Mucosa of stomach (tissue), 1 donor: ENCODE results near the gene TMOD1.

Experiments
- H3K27me3 ChIP-seq: one replicate; pipeline ENCODE4 v1.7.0; 2013; ENCODE audit warnings: mild to moderate bottlenecking, low read length; ENCODE audit not compliant: control insufficient read depth, insufficient read depth
- H3K36me3 ChIP-seq: one replicate; pipeline ENCODE4 v1.7.0; 2013; ENCODE audit warnings: low read length; ENCODE audit not compliant: control insufficient read depth, insufficient read depth
- H3K4me1 ChIP-seq: one replicate; pipeline ENCODE4 v1.7.0; 2013; ENCODE audit warnings: mild to moderate bottlenecking, low read length; ENCODE audit not compliant: control insufficient read depth, insufficient read depth
- H3K4me3 ChIP-seq: one replicate; pipeline ENCODE4 v1.7.0; 2013; ENCODE audit warnings: low read length
- H3K9ac ChIP-seq: one replicate; pipeline ENCODE4 v1.7.0; 2013; ENCODE audit warnings: mild to moderate bottlenecking, low read length, moderate library complexity
- H3K9me3 ChIP-seq: one replicate; pipeline ENCODE4 v1.7.0; 2013; ENCODE audit warnings: mild to moderate bottlenecking, low read length, moderate library complexity; ENCODE audit not compliant: control insufficient read depth
- donor health status: Pancreatic carcinoma.

The TMOD1 gene

DNA sequence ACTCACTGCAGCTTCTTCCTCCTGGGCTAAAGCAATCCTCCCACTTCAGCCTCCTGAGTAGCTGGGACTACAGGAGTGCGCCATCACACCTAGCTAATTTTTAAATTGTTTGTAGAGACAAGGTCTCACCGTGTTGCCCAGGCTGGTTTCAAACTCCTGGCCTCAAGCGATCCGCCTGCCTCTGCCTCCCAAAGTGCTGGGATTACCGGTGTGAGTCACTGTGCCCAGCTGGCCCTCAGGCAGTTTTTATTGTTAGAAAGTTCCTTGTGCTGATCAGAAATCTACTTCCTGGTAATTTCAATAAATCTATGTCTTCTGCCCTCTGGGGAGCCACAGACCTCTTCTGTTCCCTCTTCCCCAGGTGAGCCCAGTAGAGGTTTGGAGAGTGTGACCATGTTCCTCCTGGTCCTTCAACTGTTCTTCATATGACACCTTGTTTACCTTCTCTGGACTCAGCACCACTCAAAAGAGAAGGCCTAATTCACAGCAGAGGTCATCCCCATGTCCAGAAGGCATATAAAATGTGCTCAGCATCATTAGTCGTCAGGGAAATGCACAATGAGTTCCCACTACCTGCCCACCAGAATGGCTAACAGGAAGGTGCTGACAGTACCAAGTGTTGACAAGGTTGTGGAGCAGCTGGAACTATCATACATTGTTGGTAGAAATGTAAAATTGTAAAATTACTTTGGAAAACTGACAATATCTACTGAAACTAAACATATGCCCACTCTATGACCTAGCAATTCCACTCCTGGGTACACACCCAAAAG is 10.4 kb downstream of the TMOD1 start:
- H3K9me3 ChIP-seq: no peaks in the 10 kb centered on the region
- H3K27me3 ChIP-seq: no peaks in the 10 kb centered on the region
- H3K9ac ChIP-seq: no peak overlapping the region
- no peaks in the 10 kb centered on the region for H3K36me3 ChIP-seq
- no peak overlapping the region for H3K4me3 ChIP-seq
- H3K4me1 ChIP-seq: peaks cover 10% of the 10 kb centered on the region

GRCh38 chr9:97512966-97513560 is 11.6 kb downstream of the TMOD1 start:
- Histone ChIP-seq H3K27me3 (peaks cover 2% of the 10 kb centered on the region), H3K4me3 (no peak overlapping the region), H3K9me3 (no peaks in the 10 kb centered on the region), H3K36me3 (no peaks in the 10 kb centered on the region), H3K9ac (no peak overlapping the region), H3K4me1 (peaks cover 15% of the 10 kb centered on the region)

GRCh38 chr9:97514531-97514930 is 13.1 kb downstream of the TMOD1 start:
- Histone ChIP-seq H3K27me3 (peaks cover 2% of the 10 kb centered on the region), H3K4me1 (peaks cover 19% of the 10 kb centered on the region), H3K9ac (no peak overlapping the region), H3K4me3 (no peak overlapping the region), H3K36me3 (no peaks in the 10 kb centered on the region), H3K9me3 (no peaks in the 10 kb centered on the region)

GRCh38 chr9:97515662-97516061 is 14.2 kb downstream of the TMOD1 start:
- Histone ChIP-seq H3K9me3 (no peaks in the 10 kb centered on the region), H3K9ac (no peak overlapping the region), H3K4me3 (no peak overlapping the region), H3K4me1 (peaks cover 19% of the 10 kb centered on the region), H3K36me3 (no peaks in the 10 kb centered on the region), H3K27me3 (peaks cover 2% of the 10 kb centered on the region)

DNA sequence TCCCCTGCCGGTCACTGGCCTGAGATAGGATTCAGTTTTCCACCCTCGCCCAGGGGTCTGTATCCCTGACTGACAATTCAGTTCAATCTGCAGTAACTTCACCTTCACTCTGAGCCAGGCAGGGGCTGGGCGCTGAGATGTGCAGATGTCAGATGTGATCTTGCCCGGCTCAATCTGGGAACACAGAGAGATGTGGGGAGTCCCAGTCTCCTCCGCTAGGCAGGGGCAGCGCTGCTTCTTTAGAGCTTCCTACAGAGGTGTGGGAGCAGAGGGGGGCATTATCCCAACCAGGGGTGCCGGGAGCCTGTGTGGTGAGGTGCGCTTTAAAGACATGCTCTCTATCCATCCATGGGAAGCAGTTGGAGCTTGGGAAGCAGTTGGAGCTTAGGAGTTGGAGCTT is 14.6 kb downstream of the TMOD1 start:
- Histone ChIP-seq H3K27me3 (peaks cover 2% of the 10 kb centered on the region), H3K36me3 (no peaks in the 10 kb centered on the region), H3K9ac (no peak overlapping the region), H3K4me3 (no peak overlapping the region), H3K9me3 (no peaks in the 10 kb centered on the region), H3K4me1 (peaks cover 19% of the 10 kb centered on the region)

GRCh38 chr9:97517331-97518089 is 16.0 kb downstream of the TMOD1 start:
- H3K27me3 ChIP-seq: peaks cover 2% of the 10 kb centered on the region
- no peaks in the 10 kb centered on the region for H3K9me3 ChIP-seq
- no peak overlapping the region for H3K9ac ChIP-seq
- no peak overlapping the region for H3K4me3 ChIP-seq
- H3K36me3 ChIP-seq: no peaks in the 10 kb centered on the region
- H3K4me1 ChIP-seq: peaks cover 10% of the 10 kb centered on the region

- no peaks in the 10 kb centered on the region for H3K9me3 ChIP-seq
- no peak overlapping the region for H3K9ac ChIP-seq
- H3K4me1 ChIP-seq: peaks cover 10% of the 10 kb centered on the region
- H3K36me3 ChIP-seq: no peaks in the 10 kb centered on the region
- H3K4me3 ChIP-seq: no peak overlapping the region
- H3K27me3 ChIP-seq: peaks cover 2% of the 10 kb centered on the region
Observed at GRCh38 chr9:97518166-97518908, 16.9 kb downstream of the TMOD1 start.

DNA sequence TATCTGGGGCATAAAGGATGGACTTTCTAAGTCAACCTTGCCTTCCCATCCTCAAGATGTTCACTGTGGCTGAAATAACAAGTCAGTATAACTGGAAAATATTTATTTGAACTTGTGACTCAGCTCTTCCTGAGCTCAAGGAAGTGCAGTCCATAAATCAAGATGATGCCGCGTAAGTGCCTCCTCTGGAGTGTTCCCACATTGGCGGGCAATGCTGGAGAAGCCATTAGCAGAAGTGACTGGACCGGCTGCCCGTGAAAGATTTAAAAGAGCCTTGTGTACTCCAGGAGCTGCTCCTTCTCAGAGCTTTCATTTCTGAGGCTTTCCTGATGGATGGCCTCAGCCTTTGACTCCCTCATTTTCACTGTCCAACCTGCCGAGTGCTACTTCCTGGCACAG is 17.4 kb downstream of the TMOD1 start:
- H3K4me3 ChIP-seq: no peak overlapping the region
- no peaks in the 10 kb centered on the region for H3K36me3 ChIP-seq
- peaks cover 2% of the 10 kb centered on the region for H3K27me3 ChIP-seq
- H3K4me1 ChIP-seq: peaks cover 10% of the 10 kb centered on the region
- no peaks in the 10 kb centered on the region for H3K9me3 ChIP-seq
- H3K9ac ChIP-seq: no peak overlapping the region

- H3K4me1 ChIP-seq: peaks cover 10% of the 10 kb centered on the region
- no peaks in the 10 kb centered on the region for H3K36me3 ChIP-seq
- no peak overlapping the region for H3K9ac ChIP-seq
- peaks cover 2% of the 10 kb centered on the region for H3K27me3 ChIP-seq
- H3K4me3 ChIP-seq: no peak overlapping the region
- H3K9me3 ChIP-seq: no peaks in the 10 kb centered on the region
Observed at GRCh38 chr9:97519441-97519970, 18.0 kb downstream of the TMOD1 start.

- H3K27me3 ChIP-seq: peaks cover 2% of the 10 kb centered on the region
- peaks cover 18% of the 10 kb centered on the region for H3K4me1 ChIP-seq
- H3K4me3 ChIP-seq: no peak overlapping the region
- H3K9me3 ChIP-seq: no peaks in the 10 kb centered on the region
- H3K9ac ChIP-seq: no peak overlapping the region
- H3K36me3 ChIP-seq: no peaks in the 10 kb centered on the region
Observed at GRCh38 chr9:97521576-97522333, 20.3 kb downstream of the TMOD1 start.

GRCh38 chr9:97524424-97524823 is 23.0 kb downstream of the TMOD1 start:
- Histone ChIP-seq H3K4me3 (no peak overlapping the region), H3K27me3 (no peaks in the 10 kb centered on the region), H3K9ac (no peak overlapping the region), H3K36me3 (no peaks in the 10 kb centered on the region), H3K4me1 (peaks cover 8% of the 10 kb centered on the region), H3K9me3 (no peaks in the 10 kb centered on the region)
